ENCODE results near the gene ATRN.

Gene ATRN

GRCh38 chr20:3660262-3661059, 189.6 kb downstream of the ATRN start:
- DNase-seq: no peak

- no peak for DNase-seq
Observed at GRCh38 chr20:3661060-3661813, 190.4 kb downstream of the ATRN start.

- no peak for DNase-seq
Observed at GRCh38 chr20:3661814-3662665, 191.2 kb downstream of the ATRN start.

- no peak for DNase-seq
Observed at GRCh38 chr20:3663031-3663701, 192.3 kb downstream of the ATRN start, which contains the start of gene GFRA4. TSS of gene GFRA4 (minus strand) at chr20:3663399. CDS start at chr20:3663399, 0 bp downstream.

- DNase-seq: no peak
Observed at GRCh38 chr20:3663858-3664257, 193.0 kb downstream of the ATRN start.

GRCh38 chr20:3667434-3668037, 196.7 kb downstream of the ATRN start:
- DNase-seq: no peak

- DNase-seq: no peak
Observed at GRCh38 chr20:3669710-3670367, 199.0 kb downstream of the ATRN start.

- no peak for DNase-seq
Observed at GRCh38 chr20:3670511-3670910, 199.7 kb downstream of the ATRN start.

GRCh38 chr20:3670945-3671344, 200.1 kb downstream of the ATRN start:
- DNase-seq: no peak

GRCh38 chr20:3671986-3672546, 201.2 kb downstream of the ATRN start:
- no peak for DNase-seq

GRCh38 chr20:3672547-3673171, 201.8 kb downstream of the ATRN start:
- DNase-seq: no peak

GRCh38 chr20:3673221-3674070, 202.6 kb downstream of the ATRN start:
- DNase-seq: no peak

- no peak for DNase-seq
Observed at GRCh38 chr20:3674447-3674846, 203.6 kb downstream of the ATRN start.

- no peak for DNase-seq
Observed at GRCh38 chr20:3674995-3675900, 204.4 kb downstream of the ATRN start.

GRCh38 chr20:3677733-3678132, 206.9 kb downstream of the ATRN start:
- DNase-seq: no peak

- DNase-seq: no peak
Observed at GRCh38 chr20:3678198-3678597, 207.4 kb downstream of the ATRN start.

- no peak for DNase-seq
Observed at GRCh38 chr20:3678856-3679720, 208.3 kb downstream of the ATRN start.

All from NK-92 treated with Interleukin-12 subunit alpha and Interleukin-12 subunit beta, amount 100 ng/mL, for 24 hours (cell line).